Measurements from ENCODE around the gene SLC2A1. TPM values are rescaled to one million over a fixed set of nuclear protein-coding genes. Genes with fewer than 3 reads are reported as not detected.

Gene SLC2A1
- total RNA-seq, 2 donors from 2014 or later: 4.2 to 13.2 TPM

- no peak overlapping the region for H3K27ac ChIP-seq
- ATAC-seq: no peak
- no peaks in the 10 kb centered on the region for H3K9me3 ChIP-seq
- no peak for TF ChIP-seq CTCF (IDR thresholded peaks at IDR 0.05)
- no peak for TF ChIP-seq POLR2A (IDR thresholded peaks at IDR 0.05)
- H3K4me3 ChIP-seq: no peak overlapping the region
- intact Hi-C loops (cut with DNase I): no loop called here
- WGBS, 2 donors: 23 to 44% methylated on average over 1 of the region's 1 CpG
- H3K36me3 ChIP-seq (replicated peaks in 1 of 2; ENCODE audit: insufficient read depth in 1 of 2, low read depth in 2 of 2): no peaks in the 10 kb centered on the region
- no peak for DNase-seq
- H3K4me1 ChIP-seq: no peaks in the 10 kb centered on the region
- H3K27me3 ChIP-seq: no peaks in the 10 kb centered on the region
These were observed 44.1 kb upstream of the SLC2A1 start for GRCh38 chr1:43002766-43003165.

DNA sequence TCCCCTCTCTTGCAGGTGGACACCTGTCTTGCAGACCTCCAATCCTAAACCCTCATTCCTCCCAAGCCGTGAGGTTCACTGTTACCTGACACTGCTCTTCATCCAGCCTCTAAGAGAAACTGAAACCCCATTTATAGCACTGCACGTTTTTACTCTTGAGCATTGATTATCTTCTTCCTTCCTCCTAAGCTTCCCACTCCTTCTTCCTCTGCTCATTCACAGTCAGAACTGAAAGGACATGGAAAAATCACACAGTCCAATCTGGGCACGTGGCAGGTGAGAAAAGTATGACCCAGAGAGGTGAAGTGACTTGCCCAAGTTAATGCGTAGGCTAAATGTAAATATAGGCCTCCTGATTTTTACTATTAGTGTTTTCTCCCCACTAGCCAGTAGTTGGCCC lies 43.4 kb upstream of the SLC2A1 start:
- no peaks in the 10 kb centered on the region for H3K4me1 ChIP-seq
- intact Hi-C loops (cut with DNase I): no loop called here
- ATAC-seq: no peak
- WGBS, 2 donors: 66 to 72% methylated on average over 4 of the region's 4 CpGs
- no peaks in the 10 kb centered on the region for H3K9me3 ChIP-seq
- no peaks in the 10 kb centered on the region for H3K36me3 ChIP-seq (replicated peaks in 1 of 2; ENCODE audit: insufficient read depth in 1 of 2, low read depth in 2 of 2)
- DNase-seq: no peak
- no peak overlapping the region for H3K27ac ChIP-seq
- no peaks in the 10 kb centered on the region for H3K27me3 ChIP-seq
- no peak for TF ChIP-seq POLR2A (IDR thresholded peaks at IDR 0.05)
- TF ChIP-seq CTCF (IDR thresholded peaks at IDR 0.05): no peak
- H3K4me3 ChIP-seq: no peak overlapping the region

DNA sequence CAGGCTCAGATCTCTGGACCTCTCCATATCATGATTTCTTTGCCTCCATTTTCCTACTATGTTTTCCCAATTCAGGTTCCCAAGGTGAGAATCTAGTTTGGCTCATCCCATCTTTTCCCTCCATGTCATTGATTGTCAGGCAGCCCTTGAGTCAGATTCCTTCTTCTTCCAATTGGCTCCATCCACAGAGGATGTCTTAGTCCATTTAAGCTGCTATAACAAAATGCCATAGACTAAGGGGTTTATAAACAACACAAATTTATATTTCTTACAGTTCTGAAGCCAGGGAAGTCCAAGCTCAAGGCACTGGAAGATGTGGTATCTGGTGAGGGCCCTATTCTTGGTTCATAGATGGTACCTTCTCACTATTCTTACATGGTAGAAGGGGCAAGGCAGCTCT lies 42.8 kb upstream of the SLC2A1 start:
- Histone ChIP-seq H3K27me3 (no peaks in the 10 kb centered on the region), H3K27ac (no peak overlapping the region), H3K4me3 (no peak overlapping the region), H3K4me1 (no peaks in the 10 kb centered on the region), H3K9me3 (no peaks in the 10 kb centered on the region), H3K36me3 (replicated peaks in 1 of 2; ENCODE audit: insufficient read depth in 1 of 2, low read depth in 2 of 2) (no peaks in the 10 kb centered on the region)
- intact Hi-C loops (cut with DNase I): no loop called here
- no peak for ATAC-seq
- no peak for DNase-seq
- TF ChIP-seq POLR2A (IDR thresholded peaks at IDR 0.05) (no peak), CTCF (IDR thresholded peaks at IDR 0.05) (no peak)

DNA sequence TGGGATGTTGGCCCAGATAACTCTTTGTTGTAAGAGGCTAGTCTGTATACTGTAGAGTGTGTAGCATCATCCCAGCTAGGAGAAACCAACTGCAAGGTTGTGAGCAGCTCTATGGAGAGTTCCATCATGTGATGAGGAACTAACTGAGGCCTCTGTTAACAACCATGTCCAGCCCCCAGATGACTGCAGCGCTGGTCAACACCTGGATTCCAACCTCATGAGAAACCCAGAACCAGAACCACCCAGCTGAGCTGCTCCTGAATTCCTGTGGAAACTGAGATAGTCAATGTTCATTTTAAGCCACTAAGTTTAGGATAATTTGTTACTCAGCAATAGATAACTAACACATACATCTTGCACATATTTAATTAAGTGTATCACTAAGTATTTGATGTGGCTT lies 41.6 kb upstream of the SLC2A1 start:
- Histone ChIP-seq H3K27ac (no peak overlapping the region), H3K27me3 (no peaks in the 10 kb centered on the region), H3K4me1 (no peaks in the 10 kb centered on the region), H3K4me3 (no peak overlapping the region), H3K36me3 (replicated peaks in 1 of 2; ENCODE audit: insufficient read depth in 1 of 2, low read depth in 2 of 2) (no peaks in the 10 kb centered on the region), H3K9me3 (no peaks in the 10 kb centered on the region)
- DNase-seq (no peak), ATAC-seq (no peak)
- 92% methylated on average over 1 of the region's 1 CpG for WGBS, 2 donors
- intact Hi-C loops (cut with DNase I): no loop called here
- no peak for TF ChIP-seq POLR2A (IDR thresholded peaks at IDR 0.05)
- TF ChIP-seq CTCF (IDR thresholded peaks at IDR 0.05): no peak

DNA sequence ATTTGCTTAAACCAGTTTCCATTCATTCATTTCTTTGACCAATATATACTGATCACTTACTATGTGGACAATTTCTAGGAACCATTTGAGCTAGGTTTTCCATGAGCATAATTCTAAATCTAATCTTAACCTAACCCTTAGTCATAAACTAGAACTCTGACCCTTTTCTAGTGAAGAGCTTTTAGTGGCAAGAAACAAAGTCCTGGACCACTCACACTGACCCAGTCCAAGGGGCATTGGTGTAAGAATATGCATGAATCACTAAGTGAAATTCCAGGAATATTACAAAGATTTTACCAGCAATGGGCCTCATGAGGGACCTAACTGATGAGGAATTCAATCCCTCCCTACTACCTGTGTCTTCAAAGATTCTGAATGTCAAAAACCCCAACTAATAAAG lies 40.6 kb upstream of the SLC2A1 start:
- Histone ChIP-seq H3K4me3 (no peak overlapping the region), H3K27me3 (no peaks in the 10 kb centered on the region), H3K4me1 (no peaks in the 10 kb centered on the region), H3K27ac (no peak overlapping the region), H3K9me3 (no peaks in the 10 kb centered on the region), H3K36me3 (replicated peaks in 1 of 2; ENCODE audit: insufficient read depth in 1 of 2, low read depth in 2 of 2) (no peaks in the 10 kb centered on the region)
- no peak for TF ChIP-seq POLR2A (IDR thresholded peaks at IDR 0.05)
- TF ChIP-seq CTCF (IDR thresholded peaks at IDR 0.05): no peak
- DNase-seq: no peak
- no peak for ATAC-seq
- intact Hi-C loops (cut with DNase I): no loop called here
